ENCODE measurements around the gene SERINC5.
"Not testable (repeated sequence)": the region's sequence is repeated elsewhere in the genome, so short reads cannot be mapped to it uniquely, and the experiment has no call there.

The SERINC5 gene

GRCh38 chr5:80255811-80256712 is at the start of gene SERINC5:
SERINC5 (minus strand) TSS chr5:80256048; CDS start chr5:80255922, 126 bp downstream.
- DNase-seq (ENCODE audit: low spot score): peak; percentile 79

GRCh38 chr5:80302636-80303035 is 46.8 kb upstream of the SERINC5 start:
- no peak for DNase-seq (ENCODE audit: low spot score)

GRCh38 chr5:80301342-80301741 is 45.5 kb upstream of the SERINC5 start:
- DNase-seq (ENCODE audit: low spot score): not testable (repeated sequence)

DNA sequence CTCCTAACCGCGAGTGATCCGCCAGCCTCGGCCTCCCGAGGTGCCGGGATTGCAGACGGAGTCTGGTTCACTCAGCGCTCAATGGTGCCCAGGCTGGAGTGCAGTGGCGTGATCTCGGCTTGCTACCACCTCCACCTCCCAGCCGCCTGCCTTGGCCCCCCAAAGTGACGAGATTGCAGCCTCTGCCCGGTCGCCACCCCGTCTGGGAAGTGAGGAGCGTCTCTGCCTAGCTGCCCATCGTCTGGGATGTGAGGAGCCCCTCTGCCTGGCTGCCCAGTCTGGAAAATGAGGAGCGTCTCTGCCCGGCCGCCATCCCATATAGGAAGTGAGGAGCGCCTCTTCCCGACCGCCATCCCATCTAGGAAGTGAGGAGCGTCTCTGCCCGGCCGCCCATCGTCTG is 44.9 kb upstream of the SERINC5 start:
- not testable (repeated sequence) for DNase-seq (ENCODE audit: low spot score)

- no peak for DNase-seq (ENCODE audit: low spot score)
Measured at GRCh38 chr5:80300125-80300524, 44.3 kb upstream of the SERINC5 start.

- DNase-seq (ENCODE audit: low spot score): no peak
Measured at GRCh38 chr5:80299601-80300000, 43.8 kb upstream of the SERINC5 start.

DNA sequence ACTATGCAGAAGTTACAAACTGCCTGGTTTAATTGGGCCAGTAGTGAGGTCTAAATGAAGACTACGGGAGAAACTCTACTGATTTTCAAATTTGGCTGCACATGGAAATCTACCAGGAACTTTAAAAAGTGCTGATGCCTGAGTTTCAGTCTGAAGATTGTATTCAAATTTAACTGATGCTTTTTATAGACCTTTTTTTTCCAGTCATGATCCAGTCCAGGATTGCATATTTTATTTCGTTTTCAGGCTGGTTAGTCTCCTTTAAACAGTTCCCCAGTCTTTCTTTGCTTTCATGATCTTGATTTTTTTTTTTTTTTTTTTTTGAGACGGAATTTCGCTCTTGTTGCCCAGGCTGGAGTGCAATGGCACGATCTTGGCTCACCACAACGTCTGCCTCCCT is 40.3 kb upstream of the SERINC5 start:
- DNase-seq (ENCODE audit: low spot score): no peak

DNA sequence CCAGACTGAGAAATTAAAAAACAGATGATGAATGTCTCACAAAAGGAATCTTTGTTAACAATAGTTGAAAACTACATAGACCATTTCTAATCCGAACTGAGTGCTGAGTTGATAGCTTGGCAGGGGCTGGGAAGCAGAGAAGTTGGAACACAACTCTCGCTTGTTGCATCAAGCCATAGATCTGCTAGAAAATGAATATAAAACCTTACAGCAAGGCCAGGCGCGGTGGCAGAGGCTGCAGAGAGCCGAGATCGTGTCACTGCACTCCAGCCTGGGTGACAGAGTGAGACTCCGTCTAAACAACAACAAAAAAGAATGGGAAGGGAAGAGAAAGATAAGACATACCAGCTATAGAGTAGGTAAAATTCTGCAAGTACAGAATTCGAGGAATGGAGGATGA is 35.9 kb upstream of the SERINC5 start:
- no peak for DNase-seq (ENCODE audit: low spot score)

GRCh38 chr5:80289320-80289719 is 33.5 kb upstream of the SERINC5 start:
- DNase-seq (ENCODE audit: low spot score): no peak

DNA sequence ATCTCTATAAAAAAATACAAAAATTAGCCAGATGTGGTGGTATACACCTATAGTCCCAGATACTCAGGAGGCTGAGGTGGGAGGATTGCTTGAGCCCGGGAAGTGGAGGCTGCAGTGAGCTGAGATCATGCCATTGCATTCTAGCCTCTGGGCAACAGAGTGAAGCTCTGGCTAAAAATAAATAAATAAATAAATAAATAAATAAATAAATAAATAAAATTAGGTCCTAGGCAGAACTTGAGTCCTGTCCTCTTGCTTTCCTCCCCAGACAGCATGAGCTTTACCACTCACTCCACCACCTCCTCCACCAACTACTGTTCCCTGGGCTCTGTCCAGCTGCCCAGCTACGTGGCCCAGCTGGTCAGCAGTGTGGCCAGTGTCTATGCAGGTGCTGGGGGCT is 32.3 kb upstream of the SERINC5 start:
- DNase-seq (ENCODE audit: low spot score): no peak

DNA sequence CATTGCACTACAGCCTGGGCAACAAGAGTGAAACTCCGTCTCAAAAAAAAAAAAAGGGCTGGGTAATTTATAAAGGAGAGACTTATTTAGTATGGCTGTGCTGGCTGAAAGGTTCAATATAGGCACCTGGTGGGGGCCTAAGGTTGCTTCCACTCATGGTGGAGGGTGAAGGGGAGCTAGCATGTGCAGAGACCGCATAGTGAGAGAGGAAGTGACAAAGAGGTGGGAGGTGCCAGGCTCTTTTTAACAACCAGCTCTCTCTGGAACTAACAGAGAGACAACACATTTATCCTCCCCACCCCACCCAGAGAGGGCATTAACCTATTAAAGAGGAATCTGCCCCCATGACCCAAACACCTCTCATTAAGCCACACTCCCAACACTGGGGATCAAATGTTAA is 28.9 kb upstream of the SERINC5 start:
- no peak for DNase-seq (ENCODE audit: low spot score)

DNA sequence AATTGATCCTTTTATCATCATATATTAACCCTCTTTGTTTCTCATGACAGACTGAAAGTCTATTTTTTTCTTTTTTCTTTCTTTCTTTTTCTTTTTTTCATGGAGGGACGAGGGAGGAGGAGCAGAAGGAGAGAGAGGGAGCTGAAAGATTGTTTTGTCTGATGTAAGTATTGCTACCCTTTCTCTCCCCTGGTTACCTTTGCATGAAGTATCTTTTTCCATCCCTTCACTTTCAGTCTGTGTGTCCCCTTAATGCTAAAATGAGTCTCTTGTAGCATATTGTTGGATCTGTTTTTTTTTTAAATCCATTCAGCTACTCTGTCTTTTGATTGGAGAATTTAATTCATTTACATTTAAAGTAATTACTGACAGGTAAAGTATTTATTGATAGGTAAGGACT is 27.5 kb upstream of the SERINC5 start:
- no peak for DNase-seq (ENCODE audit: low spot score)

DNA sequence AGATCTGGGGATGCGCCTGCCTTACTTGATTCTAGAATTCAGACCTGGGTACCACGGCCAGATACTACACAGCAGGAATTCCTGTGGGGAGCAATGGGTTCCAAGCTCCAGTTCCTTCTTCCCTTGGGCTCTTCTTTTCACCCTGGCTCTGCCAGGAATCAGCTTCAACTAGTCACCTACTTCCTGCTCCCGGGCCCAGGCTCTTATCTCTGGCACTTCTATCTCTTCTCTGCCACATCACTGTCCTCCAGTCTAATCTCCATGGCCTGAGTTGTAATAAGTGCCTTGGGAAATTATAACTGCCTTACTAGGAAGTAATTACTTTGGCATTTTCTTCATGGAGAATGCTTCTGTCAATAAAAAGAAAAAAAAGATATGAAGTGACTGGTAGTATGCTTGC is 26.2 kb upstream of the SERINC5 start:
- DNase-seq (ENCODE audit: low spot score): no peak

DNA sequence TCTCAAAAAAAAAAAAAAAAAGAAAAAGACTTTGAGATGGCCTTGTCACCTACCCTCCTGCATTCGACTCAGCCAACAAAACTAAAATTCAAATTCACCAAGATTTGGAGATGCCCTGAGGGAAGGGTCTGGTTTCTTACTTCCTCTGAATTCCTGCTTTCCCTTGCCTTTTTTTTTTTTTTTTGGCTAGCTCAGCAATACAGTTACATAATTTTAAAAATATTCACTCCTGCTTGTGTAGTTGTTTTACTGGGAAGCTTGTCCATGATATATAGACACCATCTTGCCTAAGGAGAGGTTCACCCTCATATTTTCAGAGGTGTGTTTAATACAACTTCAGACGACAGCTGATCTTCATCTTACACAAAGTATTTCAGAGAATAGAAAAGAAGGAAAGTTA is 21.3 kb upstream of the SERINC5 start:
- DNase-seq (ENCODE audit: low spot score): no peak

DNA sequence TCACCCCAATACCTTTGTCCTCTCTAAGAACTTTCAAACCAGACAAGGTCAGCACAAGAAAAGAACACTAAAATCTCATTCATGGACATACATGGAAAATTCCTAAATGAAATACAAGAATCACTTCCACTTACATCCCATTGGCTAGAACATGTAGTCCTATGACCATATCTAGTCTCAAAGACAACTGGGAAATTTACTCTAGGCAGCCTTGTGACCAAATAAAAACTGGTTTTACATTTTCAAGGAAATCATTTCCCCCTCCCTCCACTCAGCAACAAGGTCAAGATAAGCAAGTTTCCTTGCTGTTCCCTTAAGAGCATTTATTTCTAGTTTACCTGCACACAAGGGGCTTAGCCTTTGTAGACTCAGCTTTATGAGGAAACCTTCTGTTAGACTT is 20.3 kb upstream of the SERINC5 start:
- no peak for DNase-seq (ENCODE audit: low spot score)

DNA sequence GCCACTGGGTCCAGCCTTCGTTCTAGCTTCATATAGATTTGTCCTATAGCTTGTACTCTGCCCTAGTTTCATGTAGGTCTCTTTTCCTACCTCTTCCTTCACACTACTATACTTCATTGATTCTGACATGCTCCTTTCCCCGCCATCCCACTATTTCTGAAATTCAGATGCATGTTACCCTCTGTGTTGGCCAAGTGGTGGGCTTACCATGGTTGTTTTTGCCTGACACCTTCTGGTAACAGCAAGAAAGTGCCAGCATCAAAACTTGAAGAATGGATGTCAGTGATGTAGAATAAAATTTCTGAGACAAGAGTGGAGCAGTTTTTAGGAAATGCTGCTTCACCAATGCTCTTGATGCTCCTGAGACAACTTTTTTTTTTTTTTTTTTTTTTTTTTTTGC is 19.5 kb upstream of the SERINC5 start:
- DNase-seq (ENCODE audit: low spot score): peak; percentile 81

GRCh38 chr5:80270543-80270942 is 14.7 kb upstream of the SERINC5 start:
- DNase-seq (ENCODE audit: low spot score): not testable (repeated sequence)

DNA sequence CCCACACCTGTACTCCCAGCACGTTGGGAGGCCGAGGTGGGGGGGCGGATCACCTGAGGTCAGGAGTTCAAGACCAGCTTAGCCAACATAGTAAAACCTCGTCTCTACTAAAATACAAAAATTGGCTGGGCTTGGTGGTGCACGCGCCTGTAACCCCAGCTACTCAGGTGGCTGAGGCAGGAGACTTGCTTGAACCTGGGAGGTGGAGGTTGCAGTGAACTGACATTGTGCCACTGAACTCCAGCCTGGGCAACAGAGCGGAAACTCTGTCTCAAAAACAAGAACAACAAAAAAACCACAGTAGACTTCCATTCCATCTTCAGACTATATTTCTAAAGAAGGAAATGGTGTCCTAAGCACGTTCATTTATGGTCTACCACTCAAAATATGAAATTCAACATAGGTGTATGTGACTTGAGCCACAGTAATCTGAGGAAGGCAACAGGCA is 14.2 kb upstream of the SERINC5 start:
- DNase-seq (ENCODE audit: low spot score): no peak

DNA sequence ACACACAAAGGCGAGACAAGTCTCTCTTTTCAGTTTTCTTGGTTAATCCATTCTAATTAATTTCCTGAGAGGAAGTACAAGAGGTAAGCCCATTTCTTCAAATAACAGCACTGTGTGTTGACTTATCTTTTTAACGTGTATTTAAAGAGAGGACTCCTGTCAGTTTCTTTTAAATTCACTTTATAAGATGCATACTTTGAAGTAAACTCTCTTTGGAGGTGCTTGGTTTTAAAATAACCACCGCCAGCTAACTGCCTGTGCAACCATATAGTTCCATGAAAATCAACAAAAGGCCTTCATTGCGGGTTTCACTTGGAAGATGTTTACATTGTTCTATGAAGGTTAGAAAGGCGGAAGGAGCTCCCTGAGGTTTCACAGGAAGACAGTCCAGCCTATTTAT is 13.1 kb upstream of the SERINC5 start:
- no peak for DNase-seq (ENCODE audit: low spot score)

DNA sequence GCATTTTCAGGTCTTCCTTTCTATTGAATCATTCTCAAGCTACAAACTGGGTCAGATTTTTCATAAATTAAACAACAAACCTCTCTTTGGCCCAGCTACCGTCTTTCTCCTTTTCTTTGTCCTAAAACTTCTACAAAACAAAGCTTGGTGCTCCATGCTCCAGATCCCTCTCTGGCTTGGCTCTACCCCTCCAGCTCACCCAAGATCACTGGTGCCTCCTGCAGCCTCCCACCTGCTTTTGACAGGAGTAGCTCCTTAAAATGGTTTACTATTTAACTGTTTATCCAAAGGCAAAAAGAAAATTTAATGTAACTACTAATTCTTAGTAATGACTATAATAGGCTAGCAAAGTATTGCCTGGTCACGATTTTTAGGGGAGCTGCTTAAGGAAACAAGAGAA is 10.7 kb upstream of the SERINC5 start:
- DNase-seq (ENCODE audit: low spot score): no peak

- DNase-seq (ENCODE audit: low spot score): no peak
Measured at GRCh38 chr5:80260461-80260860, 4.6 kb upstream of the SERINC5 start.

GRCh38 chr5:80259511-80260203 is 3.8 kb upstream of the SERINC5 start:
- no peak for DNase-seq (ENCODE audit: low spot score)

GRCh38 chr5:80255431-80255810 is 427 bp downstream of the SERINC5 start:
- peak; percentile 42 for DNase-seq (ENCODE audit: low spot score)

Measured in pons (tissue), 1 donor.